Natural killer cell (primary cell): ENCODE data around the gene NHERF1. TPM values are rescaled to one million over a fixed set of nuclear protein-coding genes. Genes with fewer than 3 reads are reported as not detected.

ENCODE experiments used
- ATAC-seq, 3 donors: fragments of 150-1000 bp in 2 of 3; fragments of 200-7000 bp in 1 of 3; cut with Tn5 transposase; 1 replicate in 1 of 3; 2 replicates in 2 of 3; pipeline ENCODE4 v1.10.0; 2021; ENCODE audit warnings: mild to moderate bottlenecking in 2 of 3, moderate library complexity in 2 of 3
- DNase-seq, 2 donors: peaks; one replicate each; pipeline versions ENCODE4 v3.0.0 to v3.0.0-alpha.2; 2013 to 2021; ENCODE audit warnings: mixed read lengths in 1 of 2
- H3K27ac ChIP-seq: one replicate; pipeline ENCODE4 v1.5.1; 2013; ENCODE audit warnings: mild to moderate bottlenecking, low read length
- H3K27me3 ChIP-seq: one replicate; pipeline ENCODE4 v1.6.1; 2013; ENCODE audit warnings: low read length; ENCODE audit not compliant: control insufficient read depth, insufficient read depth
- H3K36me3 ChIP-seq: one replicate; pipeline ENCODE4 v1.6.1; 2013; ENCODE audit warnings: low read length; ENCODE audit not compliant: control insufficient read depth, insufficient read depth
- H3K4me1 ChIP-seq: one replicate; pipeline ENCODE4 v1.6.1; 2013; ENCODE audit warnings: low read length; ENCODE audit not compliant: control insufficient read depth, insufficient read depth
- H3K4me3 ChIP-seq: one replicate; pipeline ENCODE4 v1.5.1; 2013; ENCODE audit warnings: low read length
- H3K9me3 ChIP-seq: one replicate; pipeline ENCODE4 v1.6.1; 2013; ENCODE audit warnings: low read length; ENCODE audit not compliant: control insufficient read depth, insufficient read depth
- H3K27ac Mint-ChIP-seq, 2 donors: one replicate each; pipeline ENCODE4 v1.8.0; 2022; ENCODE audit warnings: mild to moderate bottlenecking in 2 of 2, mixed read lengths in 2 of 2, moderate library complexity in 1 of 2
- H3K27me3 Mint-ChIP-seq, 2 donors: one replicate each; pipeline ENCODE4 v1.8.0; 2022; ENCODE audit warnings: low read depth in 2 of 2, mixed read lengths in 2 of 2
- H3K36me3 Mint-ChIP-seq: one replicate; pipeline ENCODE4 v1.8.0; 2022; ENCODE audit warnings: mixed read lengths
- H3K4me1 Mint-ChIP-seq, 2 donors: one replicate each; pipeline ENCODE4 v1.8.0; 2022; ENCODE audit warnings: mixed read lengths in 2 of 2
- H3K4me3 Mint-ChIP-seq: one replicate; pipeline ENCODE4 v1.8.0; 2022; ENCODE audit warnings: mild to moderate bottlenecking, moderate library complexity, mixed read lengths
- H3K9me3 Mint-ChIP-seq, 2 donors: one replicate each; pipeline ENCODE4 v1.8.0; 2022; ENCODE audit warnings: mixed read lengths in 2 of 2
- CTCF ChIP-seq: fragments of 200-600 bp; IDR thresholded peaks from one replicate; pipeline ENCODE4 v1.8.0; 2022; ENCODE audit warnings: antibody characterized with exemption
- WGBS: methylation state at CpG from one replicate; pipeline ENCODE4 v1.1.7; 2013; ENCODE audit warnings: missing lambda C conversion rate; ENCODE audit not compliant: insufficient coverage; 5-methylcytosine and 5-hydroxymethylcytosine counted together
- intact Hi-C: fragments of 100-400 bp; cut with micrococcal nuclease; formaldehyde crosslinking; loops from one replicate; pipeline ENCODE4 v1.14.2; 2022
- total RNA-seq, 4 donors: library from RNA; stranded (reverse); fragments of 120-200 nt in 1 of 4; gene quantifications; one replicate each; pipeline versions ENCODE4 v1.2.3 to v1.2.4, GENCODE V29; 2013 to 2022

NHERF1 gene
- total RNA-seq, 3 donors from 2014 or later (not counting 1 experiment from before 2014, with no cell fraction given), result 323 to 372 (median 362) TPM

DNA sequence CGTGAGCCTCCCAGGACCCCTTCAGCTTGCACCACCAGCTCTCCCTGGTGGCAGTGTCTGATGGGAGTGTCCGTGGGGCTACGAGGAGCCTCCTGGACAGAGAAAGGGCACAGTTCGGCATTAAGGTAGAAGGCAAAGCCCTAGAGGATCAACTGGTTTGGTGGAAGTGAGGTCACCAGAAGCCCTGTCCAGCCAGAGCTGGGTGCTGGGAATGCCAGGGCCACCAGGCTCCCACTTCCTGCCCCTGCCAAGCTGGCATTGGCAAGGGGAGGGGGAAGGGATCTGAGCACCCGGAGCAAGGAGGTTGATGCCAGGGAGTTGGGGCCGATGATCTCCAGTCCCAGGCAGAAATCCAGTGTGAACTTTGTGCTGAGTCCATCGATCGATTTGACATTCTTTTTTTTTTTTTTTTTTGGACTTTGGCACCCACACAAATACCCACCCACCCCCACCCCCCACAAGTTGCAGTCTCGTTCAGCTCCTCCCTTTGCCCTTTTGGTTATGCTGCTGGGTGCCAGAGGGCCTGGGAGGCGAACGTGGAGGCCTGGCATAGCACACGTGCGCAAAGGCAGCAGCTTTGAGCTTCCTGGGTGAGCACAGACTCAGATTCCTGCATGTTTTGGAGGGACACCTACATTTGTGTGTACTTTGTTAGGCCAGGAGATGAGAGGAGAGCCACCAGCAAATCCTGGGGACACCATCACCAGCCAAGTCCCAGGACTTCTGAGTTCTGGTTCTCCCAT, 2.1 kb downstream of the NHERF1 start:
- H3K36me3 Mint-ChIP-seq, result no peaks in the 10 kb centered on the region
- peaks cover 79% of the 10 kb centered on the region for H3K4me1 ChIP-seq
- no peaks in the 10 kb centered on the region for H3K9me3 Mint-ChIP-seq
- peak overlapping the region; percentile 92 to 93 for H3K27ac Mint-ChIP-seq
- no peaks in the 10 kb centered on the region for H3K27me3 Mint-ChIP-seq
- ATAC-seq (no peak), DNase-seq (peak in 1 of 2 donors; percentile 52)
- TF ChIP-seq CTCF, result no peak
- 8% methylated on average over 13 of the region's 13 CpGs for WGBS
- no peaks in the 10 kb centered on the region for H3K9me3 ChIP-seq
- intact Hi-C loops, result loop anchor here (1.0 to 2.0 kb wide), 2 partner anchors 9 to 14 kb away; no protein-coding TSS in a partner anchor
- peaks cover 53 to 75% of the 10 kb centered on the region in 2 donors for H3K4me1 Mint-ChIP-seq
- H3K36me3 ChIP-seq, result peaks cover 19% of the 10 kb centered on the region
- peak overlapping the region; percentile 99 for H3K4me3 Mint-ChIP-seq
- H3K27ac ChIP-seq, result peak overlapping the region; percentile 30
- H3K27me3 ChIP-seq, result no peaks in the 10 kb centered on the region
- peak overlapping the region; percentile 64 for H3K4me3 ChIP-seq

GRCh38 chr17:74752415-74752814, 4.0 kb downstream of the NHERF1 start:
- DNase-seq, result no peak
- no peaks in the 10 kb centered on the region for H3K9me3 ChIP-seq
- H3K4me1 Mint-ChIP-seq, result peaks cover 67 to 76% of the 10 kb centered on the region in 2 donors
- WGBS, result 70% methylated on average over 9 of the region's 9 CpGs
- H3K36me3 Mint-ChIP-seq, result no peaks in the 10 kb centered on the region
- peak overlapping the region; percentile 99 for H3K4me3 Mint-ChIP-seq
- H3K4me3 ChIP-seq, result no peak overlapping the region
- ATAC-seq, result no peak
- H3K27ac ChIP-seq, result peak overlapping the region; percentile 51
- peaks cover 81% of the 10 kb centered on the region for H3K4me1 ChIP-seq
- H3K9me3 Mint-ChIP-seq, result no peaks in the 10 kb centered on the region
- H3K27me3 ChIP-seq, result no peaks in the 10 kb centered on the region
- H3K27ac Mint-ChIP-seq, result peak overlapping the region; percentile 92 to 93
- peaks cover 25% of the 10 kb centered on the region for H3K36me3 ChIP-seq
- H3K27me3 Mint-ChIP-seq, result no peaks in the 10 kb centered on the region
- no peak for TF ChIP-seq CTCF
- intact Hi-C loops, result no loop called here

DNA sequence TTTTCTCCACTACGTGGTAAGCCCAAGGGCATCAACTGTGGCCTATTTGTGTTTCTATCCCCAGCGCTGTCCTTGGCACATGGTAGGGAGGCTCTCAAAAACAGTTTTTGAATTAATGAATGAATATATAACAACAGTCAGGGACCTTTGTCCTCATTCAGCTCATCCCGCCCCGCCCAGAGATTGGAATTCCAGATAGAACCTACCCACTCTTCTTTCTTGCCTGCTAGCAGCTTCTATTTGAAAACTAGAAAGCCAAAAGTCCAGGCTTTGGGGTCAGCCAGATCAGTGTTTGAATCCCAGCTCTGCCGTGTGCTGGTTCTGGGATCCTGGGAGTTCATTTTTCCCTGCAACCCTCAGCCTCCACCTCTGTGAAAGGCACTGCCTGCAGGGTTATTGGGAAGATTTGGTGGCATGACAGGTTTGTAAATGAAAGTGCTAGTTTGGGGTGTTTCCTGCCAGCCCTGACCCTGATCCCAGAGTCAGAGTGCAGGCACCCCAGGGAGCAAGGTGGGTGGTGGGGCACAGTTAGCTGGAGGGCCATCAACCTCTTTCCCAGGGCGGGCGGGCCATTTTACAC, 4.5 kb downstream of the NHERF1 start:
- no peak for TF ChIP-seq CTCF
- Histone ChIP-seq H3K4me1 (peaks cover 81% of the 10 kb centered on the region), H3K36me3 (peaks cover 25% of the 10 kb centered on the region), H3K4me3 (no peak overlapping the region), H3K27ac (peak overlapping the region; percentile 51), H3K27me3 (no peaks in the 10 kb centered on the region), H3K9me3 (no peaks in the 10 kb centered on the region)
- Mint-ChIP-seq H3K9me3 (no peaks in the 10 kb centered on the region), H3K4me1 (peaks cover 72 to 77% of the 10 kb centered on the region in 2 donors), H3K27me3 (no peaks in the 10 kb centered on the region), H3K36me3 (no peaks in the 10 kb centered on the region), H3K4me3 (peak overlapping the region; percentile 99), H3K27ac (peak overlapping the region; percentile 92 to 93)
- WGBS, result 72% methylated on average over 6 of the region's 7 CpGs
- DNase-seq, result no peak
- intact Hi-C loops, result no loop called here
- no peak for ATAC-seq
